NCI-H2107 treated with DMSO at 0.1 percent for 48 hours (cell line): ENCODE measurements around the gene GCFC2.
"Not testable (repeated sequence)": the region's sequence is repeated elsewhere in the genome, so short reads cannot be mapped to it uniquely, and the experiment has no call there.

Source experiments
- DNase-seq: peaks from one replicate; lab custom pipeline; 2025; ENCODE audit not compliant: unreplicated experiment; lab: John Stamatoyannopoulos, UW

Gene GCFC2

GRCh38 chr2:75710577-75711253 is at the start of gene GCFC2:
Gene GCFC2, minus strand, starts transcription at chr2:75710915. Its CDS starts 60 bp downstream, at chr2:75710855.
- DNase-seq, result peak; percentile 68

- no peak for DNase-seq
These were observed 42.1 kb upstream of the GCFC2 start for GRCh38 chr2:75752828-75753227.

- no peak for DNase-seq
These were observed 41.2 kb upstream of the GCFC2 start for GRCh38 chr2:75751824-75752468.

GRCh38 chr2:75751360-75751759 is 40.6 kb upstream of the GCFC2 start:
- no peak for DNase-seq

- no peak for DNase-seq
These were observed 27.2 kb upstream of the GCFC2 start for GRCh38 chr2:75737961-75738360.

GRCh38 chr2:75736276-75736675 is 25.6 kb upstream of the GCFC2 start:
- no peak for DNase-seq

GRCh38 chr2:75729861-75730260 is 19.1 kb upstream of the GCFC2 start:
- no peak for DNase-seq

- no peak for DNase-seq
These were observed 18.1 kb upstream of the GCFC2 start for GRCh38 chr2:75728614-75729419.

- DNase-seq, result no peak
These were observed 12.0 kb upstream of the GCFC2 start for GRCh38 chr2:75722687-75723086.

GRCh38 chr2:75720525-75720924 is 9.8 kb upstream of the GCFC2 start:
- no peak for DNase-seq

- no peak for DNase-seq
These were observed 8.9 kb upstream of the GCFC2 start for GRCh38 chr2:75719616-75720015.

GRCh38 chr2:75716406-75716805 is 5.7 kb upstream of the GCFC2 start:
- DNase-seq, result no peak

GRCh38 chr2:75711590-75711989 is 875 bp upstream of the GCFC2 start:
- not testable (repeated sequence) for DNase-seq

- DNase-seq, result no peak
These were observed 517 bp downstream of the GCFC2 start for GRCh38 chr2:75710220-75710576.

- DNase-seq, result no peak
These were observed 1.4 kb downstream of the GCFC2 start for GRCh38 chr2:75709297-75709696.

- no peak for DNase-seq
These were observed 2.8 kb downstream of the GCFC2 start for GRCh38 chr2:75707901-75708300.

- no peak for DNase-seq
These were observed 4.8 kb downstream of the GCFC2 start for GRCh38 chr2:75705921-75706320.

GRCh38 chr2:75703589-75704287 is 7.0 kb downstream of the GCFC2 start:
- no peak for DNase-seq

GRCh38 chr2:75702593-75702992 is 8.1 kb downstream of the GCFC2 start:
- no peak for DNase-seq

- no peak for DNase-seq
These were observed 11.8 kb downstream of the GCFC2 start for GRCh38 chr2:75698918-75699317.

- DNase-seq, result no peak
These were observed 22.5 kb downstream of the GCFC2 start for GRCh38 chr2:75688196-75688595.
